Activated T-cell treated with anti-CD3 and anti-CD28 coated beads for 24 hours (primary cell): ENCODE data around the gene STEAP1.
"Not testable (repeated sequence)": the region's sequence is repeated elsewhere in the genome, so short reads cannot be mapped to it uniquely, and the experiment has no call there.

Experiments used
- DNase-seq: peaks from one replicate; pipeline ENCODE4 v3.0.0-alpha.2; 2020; ENCODE audit warnings: low read depth

Gene STEAP1

GRCh38 chr7:90153943-90154771 lies at the start of gene STEAP1:
Gene STEAP1 (plus strand): TSS chr7:90154469. CDS start chr7:90159789, 5,320 bp downstream.
- DNase-seq, result peak; percentile 79

GRCh38 chr7:90114972-90115371 lies 39.3 kb upstream of the STEAP1 start:
- DNase-seq, result not testable (repeated sequence)

GRCh38 chr7:90118551-90119177 lies 35.6 kb upstream of the STEAP1 start:
- not testable (repeated sequence) for DNase-seq

GRCh38 chr7:90119178-90119971 lies 34.9 kb upstream of the STEAP1 start:
- DNase-seq, result peak; percentile 16

GRCh38 chr7:90120205-90120604 lies 34.1 kb upstream of the STEAP1 start:
- DNase-seq, result not testable (repeated sequence)

- DNase-seq, result not testable (repeated sequence)
Measured at GRCh38 chr7:90131746-90132145, 22.5 kb upstream of the STEAP1 start.

- not testable (repeated sequence) for DNase-seq
Measured at GRCh38 chr7:90147079-90147960, 6.9 kb upstream of the STEAP1 start.

- DNase-seq, result not testable (repeated sequence)
Measured at GRCh38 chr7:90149428-90149827, 4.8 kb upstream of the STEAP1 start.

GRCh38 chr7:90151884-90152283 lies 2.4 kb upstream of the STEAP1 start:
- not testable (repeated sequence) for DNase-seq

- DNase-seq, result not testable (repeated sequence)
Measured at GRCh38 chr7:90152642-90153253, 1.5 kb upstream of the STEAP1 start.

GRCh38 chr7:90155206-90155605 lies 937 bp downstream of the STEAP1 start:
- DNase-seq, result no peak

GRCh38 chr7:90157331-90157730 lies 3.1 kb downstream of the STEAP1 start:
- not testable (repeated sequence) for DNase-seq

GRCh38 chr7:90157761-90158350 lies 3.6 kb downstream of the STEAP1 start:
- DNase-seq, result not testable (repeated sequence)

- no peak for DNase-seq
Measured at GRCh38 chr7:90163534-90163933, 9.3 kb downstream of the STEAP1 start.

- DNase-seq, result no peak
Measured at GRCh38 chr7:90165724-90166123, 11.5 kb downstream of the STEAP1 start.

GRCh38 chr7:90166153-90166552 lies 11.9 kb downstream of the STEAP1 start:
- DNase-seq, result no peak

- DNase-seq, result no peak
Measured at GRCh38 chr7:90167361-90167760, 13.1 kb downstream of the STEAP1 start.

- DNase-seq, result no peak
Measured at GRCh38 chr7:90169891-90170290, 15.6 kb downstream of the STEAP1 start.

- DNase-seq, result no peak
Measured at GRCh38 chr7:90172121-90172520, 17.9 kb downstream of the STEAP1 start.

GRCh38 chr7:90172624-90173023 lies 18.4 kb downstream of the STEAP1 start:
- no peak for DNase-seq
